DMS 273 treated with DMSO at 0.1 percent for 48 hours (cell line): ENCODE measurements around the gene TUBGCP5.
"Not testable (repeated sequence)": the region's sequence is repeated elsewhere in the genome, so short reads cannot be mapped to it uniquely, and the experiment has no call there.

Experiments
- DNase-seq: peaks from one replicate; lab custom pipeline; 2025; lab: John Stamatoyannopoulos, UW

TUBGCP5 gene

DNA sequence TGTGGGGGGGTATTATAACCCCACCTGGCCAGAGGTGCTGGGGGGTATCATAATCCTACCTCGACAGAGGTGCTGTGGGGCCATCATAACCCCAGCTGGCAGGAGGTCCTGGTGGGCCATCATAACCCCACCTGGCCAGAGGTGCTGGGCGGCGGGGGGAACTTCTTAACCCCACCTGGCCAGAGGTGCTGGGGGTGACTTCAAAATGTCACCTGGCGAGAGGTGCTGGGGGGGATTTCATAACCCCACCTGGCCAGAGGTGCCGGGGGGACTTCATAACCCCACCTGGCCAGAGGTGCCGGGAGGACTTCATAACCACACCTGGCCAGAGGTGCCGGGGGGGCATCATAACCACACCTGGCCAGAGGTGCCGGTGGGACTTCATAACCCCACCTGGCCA lies 2.4 kb upstream of the TUBGCP5 start:
- DNase-seq: not testable (repeated sequence)

DNA sequence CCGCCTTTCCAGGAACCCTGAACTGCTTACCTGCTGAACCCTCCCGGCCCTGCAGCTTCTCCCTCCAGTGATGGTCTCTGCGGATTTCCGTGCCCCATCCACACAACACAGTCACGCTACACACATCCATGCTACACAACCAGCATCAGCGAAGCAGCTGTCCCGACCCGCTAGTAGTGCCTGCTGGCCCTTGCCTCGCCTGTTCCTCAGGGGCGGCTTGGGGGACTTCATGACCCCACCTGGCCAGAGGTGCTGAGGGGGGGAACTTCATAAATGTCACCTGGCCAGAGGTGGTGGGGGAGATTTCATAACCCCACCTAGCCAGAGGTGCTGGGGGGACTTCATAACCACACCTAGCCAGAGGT lies 530 bp upstream of the TUBGCP5 start:
- no peak for DNase-seq

DNA sequence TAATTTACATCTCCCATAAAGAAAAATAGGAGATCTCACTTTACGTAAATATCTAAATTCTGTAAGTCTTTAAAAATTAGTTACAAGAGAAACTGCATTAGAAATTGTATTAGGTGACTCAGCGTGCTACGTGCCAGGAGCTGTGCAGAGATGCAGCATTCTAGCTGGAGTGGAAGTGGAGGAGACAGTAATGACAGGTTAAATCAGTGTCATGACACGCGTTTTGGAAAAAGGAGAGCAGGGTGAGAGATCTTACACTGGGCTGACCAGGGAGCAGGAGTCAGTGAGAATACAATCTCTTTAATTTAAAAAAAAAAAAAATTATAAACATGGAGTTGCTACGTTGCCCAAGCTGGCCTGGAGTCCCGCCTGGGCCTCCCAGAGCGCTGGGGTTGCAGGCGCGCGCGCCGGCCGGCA lies 635 bp downstream of the TUBGCP5 start:
- no peak for DNase-seq

DNA sequence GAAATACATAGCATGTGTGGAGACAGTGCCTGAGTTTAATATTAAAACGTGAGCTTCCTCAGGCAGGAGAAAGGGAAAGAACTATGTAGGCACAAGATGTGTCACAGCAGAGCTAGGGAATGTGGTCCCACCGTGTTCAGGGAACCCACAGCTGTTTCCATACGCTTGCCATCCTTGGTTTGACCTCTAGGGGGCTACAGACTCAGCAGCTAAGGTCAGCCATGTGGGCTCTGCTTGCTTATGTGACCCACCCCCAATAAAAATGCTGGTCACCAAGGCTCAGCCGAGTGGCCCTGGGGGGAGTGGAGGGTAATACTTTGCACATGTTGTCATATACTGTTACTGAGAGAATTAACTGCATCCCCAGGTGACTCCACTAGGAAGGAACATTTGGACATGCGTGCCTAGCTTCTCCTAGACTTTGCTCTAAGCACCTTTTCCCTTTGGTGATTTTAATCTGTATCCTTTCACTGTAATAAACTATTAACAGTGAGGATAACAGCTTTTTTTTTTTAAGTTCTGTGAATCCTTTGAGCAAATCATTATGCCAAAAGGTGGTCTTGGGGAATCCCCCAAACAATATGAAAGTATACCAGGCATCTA lies 3.3 kb downstream of the TUBGCP5 start:
- no peak for DNase-seq

DNA sequence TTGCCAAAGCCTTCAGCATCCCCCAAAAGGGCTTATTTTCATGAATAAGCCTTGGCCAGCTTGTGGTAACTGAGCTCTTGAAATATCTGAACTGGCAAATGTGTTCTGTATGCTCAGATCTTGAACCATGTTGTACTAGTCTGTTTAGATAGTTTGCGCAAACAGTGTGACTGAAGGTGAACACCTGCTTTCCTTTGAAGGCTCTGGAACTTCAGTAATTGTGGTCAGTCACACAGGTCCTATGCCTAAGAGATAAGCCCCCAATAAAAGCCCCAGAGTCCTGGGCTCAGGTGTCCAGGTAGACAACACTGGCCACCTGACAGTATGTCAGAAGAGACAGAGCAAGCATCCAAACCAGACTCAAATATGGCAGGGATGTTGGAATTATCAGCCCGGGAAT lies 5.4 kb downstream of the TUBGCP5 start:
- DNase-seq: no peak

DNA sequence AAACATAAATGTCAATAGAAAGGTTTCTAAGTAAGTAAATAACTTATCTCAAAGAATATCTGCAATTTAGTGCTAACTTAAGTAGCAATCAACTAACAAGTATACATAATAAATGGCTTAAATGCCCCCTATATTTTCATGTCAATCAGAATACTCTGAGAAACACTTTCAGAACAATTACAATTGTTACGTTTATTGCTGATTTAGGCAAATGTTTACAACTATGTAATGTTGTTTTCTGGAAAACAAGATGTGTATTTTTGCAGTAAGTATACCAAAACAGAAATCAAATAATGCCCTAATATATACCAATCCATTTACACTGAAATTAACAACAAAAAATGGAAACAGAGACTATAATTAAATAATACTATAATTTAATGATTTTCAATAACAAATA lies 13.2 kb downstream of the TUBGCP5 start:
- DNase-seq: no peak

DNA sequence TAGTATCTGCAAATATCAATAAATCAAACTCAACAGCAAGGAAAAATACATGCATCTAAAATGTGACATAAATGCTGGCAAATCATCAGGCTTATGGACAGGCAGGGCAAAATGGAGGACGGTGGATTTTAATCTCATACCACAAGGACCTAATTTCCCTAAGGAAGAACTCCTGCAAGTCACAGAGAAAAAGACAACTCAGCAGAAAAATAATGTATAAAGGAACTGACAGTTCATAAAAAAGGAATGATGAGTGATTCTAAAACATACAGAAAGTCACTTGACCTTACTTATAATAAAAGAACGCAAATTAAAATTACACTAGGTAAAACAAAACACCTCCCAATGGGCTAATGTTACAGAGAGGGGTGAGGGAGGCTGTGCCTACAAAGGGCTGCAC lies 17.2 kb downstream of the TUBGCP5 start:
- no peak for DNase-seq

DNA sequence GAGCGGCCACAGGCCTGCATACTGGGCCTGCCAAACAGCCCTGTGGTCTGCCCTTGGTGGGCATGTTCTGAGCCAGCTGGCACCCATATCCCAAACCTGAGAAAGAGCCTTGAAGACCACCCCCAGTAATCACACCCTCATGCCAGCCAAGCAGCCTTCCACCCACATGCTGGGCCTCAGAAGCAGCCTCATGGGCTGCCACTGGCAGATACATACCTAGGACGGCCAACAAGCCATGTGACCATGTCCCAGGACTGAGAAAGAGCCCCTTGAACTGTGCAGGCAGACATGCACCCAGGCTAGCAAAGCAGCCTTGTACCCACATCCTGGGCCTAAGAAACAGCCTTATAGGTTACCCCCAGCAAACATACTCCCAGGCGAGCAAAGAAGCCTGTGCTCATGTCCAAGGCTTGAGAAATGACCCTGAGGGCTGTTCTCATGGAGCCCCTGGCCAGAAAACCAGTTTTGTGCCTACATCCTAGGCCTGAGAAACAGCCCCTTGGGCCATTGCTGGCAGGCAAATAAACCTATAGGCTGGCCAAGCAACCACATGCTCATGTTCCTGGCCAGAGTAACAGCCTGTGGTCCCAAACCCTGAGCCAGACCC lies 24.9 kb downstream of the TUBGCP5 start:
- no peak for DNase-seq

DNA sequence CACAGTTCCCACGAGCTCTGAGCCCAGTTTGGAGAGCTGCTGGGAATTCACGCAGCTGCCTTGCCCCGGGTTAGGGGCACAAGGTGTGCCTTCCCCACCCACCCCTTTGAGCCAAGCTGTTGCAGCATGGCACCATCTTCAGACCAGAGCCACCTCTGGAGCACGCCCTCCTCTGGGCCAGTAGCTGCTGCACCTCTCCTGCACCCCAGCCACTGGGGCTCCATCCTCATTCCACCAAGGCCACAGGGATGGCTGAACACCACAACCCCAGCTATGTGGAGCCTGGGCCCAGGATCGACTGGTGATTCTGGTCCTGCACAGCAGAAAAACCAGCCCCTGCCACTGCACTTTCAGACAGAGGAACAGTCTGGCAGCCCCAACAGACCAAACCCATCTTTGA lies 25.7 kb downstream of the TUBGCP5 start:
- no peak for DNase-seq

DNA sequence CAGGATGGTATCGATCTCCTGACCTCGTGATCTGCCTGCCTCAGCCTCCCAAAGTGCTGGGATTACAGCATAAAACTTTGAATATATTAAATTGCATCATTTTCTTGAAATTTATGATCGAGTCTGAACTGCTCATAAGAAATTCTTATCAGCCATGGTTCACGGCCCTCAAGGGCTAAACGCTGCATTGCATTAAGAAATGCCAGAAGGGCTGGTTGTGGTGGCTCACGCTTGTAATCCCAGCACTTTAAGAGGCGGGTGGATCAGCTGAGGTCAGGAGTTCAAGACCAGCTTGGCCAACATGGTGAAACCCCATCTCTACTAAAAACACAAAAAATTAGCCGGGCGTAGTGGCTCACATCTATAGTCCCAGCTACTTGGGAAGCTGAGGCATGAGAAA lies 26.8 kb downstream of the TUBGCP5 start:
- DNase-seq: not testable (repeated sequence)

DNA sequence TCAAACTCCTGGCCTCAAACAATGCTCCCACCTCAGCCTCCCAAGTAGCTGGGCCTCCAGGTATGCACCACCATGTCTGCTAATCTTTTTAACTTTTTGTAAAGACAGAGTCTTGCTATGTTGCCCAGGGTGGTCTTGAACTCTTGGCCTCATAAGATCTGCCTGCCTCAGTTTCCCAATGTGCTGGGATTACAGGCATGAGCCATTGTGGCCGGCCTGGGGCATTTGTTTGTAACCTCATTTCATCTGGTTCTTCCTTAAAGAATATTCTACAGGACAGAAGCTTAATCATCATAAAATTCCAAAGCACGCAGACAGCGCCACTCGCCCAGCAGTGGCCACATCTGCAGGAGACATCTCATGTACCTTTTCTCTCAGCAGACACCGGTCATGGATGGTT lies 35.6 kb downstream of the TUBGCP5 start:
- DNase-seq: no peak

DNA sequence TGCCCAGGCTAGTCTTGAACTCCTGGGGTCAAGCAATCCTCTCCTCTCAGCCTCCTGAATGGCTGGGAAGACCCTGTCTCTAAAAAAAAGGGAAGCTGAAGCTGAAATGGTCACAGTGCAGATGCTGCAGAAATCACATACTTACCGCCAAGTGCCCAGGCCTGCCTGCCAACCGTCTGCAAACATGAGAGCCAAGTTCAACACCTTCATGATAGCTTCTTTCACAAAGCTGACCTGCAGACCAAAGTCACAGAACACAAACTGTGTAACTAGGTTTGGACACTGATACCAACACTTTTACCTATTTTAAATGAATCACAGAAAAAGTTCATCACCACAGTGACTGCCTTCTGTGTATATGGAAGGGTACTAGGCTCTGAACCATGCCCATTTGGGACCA lies 36.4 kb downstream of the TUBGCP5 start:
- no peak for DNase-seq

DNA sequence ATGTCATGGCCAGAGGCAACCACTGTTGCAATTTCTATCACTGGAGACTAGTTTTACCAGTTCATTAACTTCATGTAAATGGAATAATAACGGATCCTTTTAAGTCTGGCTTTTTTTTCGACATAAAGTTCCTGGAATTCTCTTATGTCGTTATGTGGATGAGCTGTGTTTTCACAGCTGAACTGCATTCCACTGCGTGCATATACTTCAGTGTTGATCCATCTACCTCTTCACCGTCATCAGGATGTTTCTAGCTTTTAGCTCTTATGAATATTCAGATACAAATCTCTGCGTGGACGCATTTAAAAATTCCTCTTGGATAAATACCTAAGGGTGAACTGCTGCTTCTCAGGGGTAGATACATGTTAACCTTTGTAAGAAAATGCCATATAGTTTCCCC lies 43.6 kb downstream of the TUBGCP5 start:
- no peak for DNase-seq

DNA sequence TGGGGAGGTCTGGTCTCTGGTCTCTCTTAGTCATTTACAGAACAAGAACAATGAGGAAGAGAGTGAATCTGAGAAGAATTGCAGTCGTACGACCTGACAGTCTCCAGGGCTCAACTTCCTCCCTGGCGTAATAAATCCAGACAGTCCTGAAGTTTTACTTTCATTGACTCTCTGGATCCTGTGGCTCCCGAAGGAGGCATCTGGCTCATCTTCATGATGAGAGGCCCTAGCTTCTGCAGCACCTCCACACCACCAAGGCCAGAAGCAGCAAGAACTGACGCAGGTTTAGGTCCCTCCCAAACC lies 47.4 kb downstream of the TUBGCP5 start:
- DNase-seq: no peak

DNA sequence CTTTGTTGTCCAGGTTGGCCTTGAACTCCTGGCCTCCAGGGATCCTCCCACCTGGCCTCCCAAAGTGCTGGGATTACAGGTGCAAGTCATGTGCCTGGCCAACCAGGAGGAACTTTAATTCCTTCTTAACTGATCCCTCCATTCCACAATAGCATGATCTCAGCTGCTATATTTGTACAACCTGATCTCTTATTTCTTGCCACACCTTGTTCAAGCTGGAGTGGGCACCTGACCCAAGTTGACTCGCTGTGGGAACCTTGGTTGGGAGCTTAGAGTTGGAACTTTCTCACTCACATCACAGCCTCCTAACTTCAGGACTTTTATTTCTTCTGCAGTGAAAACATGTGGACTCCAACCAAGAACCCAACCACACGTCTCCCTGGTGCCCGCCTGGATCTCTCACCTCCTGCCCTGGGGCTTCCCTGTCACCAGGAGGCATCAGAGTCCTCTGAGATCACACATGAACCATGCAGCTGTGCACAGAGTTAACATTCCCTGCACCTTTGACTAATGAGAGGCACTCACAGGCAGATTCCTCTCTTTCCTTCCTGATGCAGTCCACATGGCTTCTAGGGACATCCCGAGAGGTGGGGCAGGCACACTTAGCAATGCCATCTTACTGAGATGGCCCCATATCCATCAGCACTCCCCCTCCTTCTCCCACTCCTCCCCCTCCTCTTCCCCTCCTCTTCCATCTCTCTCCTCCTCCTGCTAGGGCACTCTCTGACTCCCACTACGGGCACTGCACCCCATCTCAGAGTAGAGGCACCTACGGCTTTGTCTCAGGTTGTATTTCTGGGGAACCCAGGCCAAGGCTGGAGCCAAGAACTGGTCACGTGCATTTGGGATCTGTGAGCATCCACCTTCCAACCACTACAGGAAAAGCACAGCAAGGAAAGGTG lies 49.5 kb downstream of the TUBGCP5 start:
- no peak for DNase-seq

DNA sequence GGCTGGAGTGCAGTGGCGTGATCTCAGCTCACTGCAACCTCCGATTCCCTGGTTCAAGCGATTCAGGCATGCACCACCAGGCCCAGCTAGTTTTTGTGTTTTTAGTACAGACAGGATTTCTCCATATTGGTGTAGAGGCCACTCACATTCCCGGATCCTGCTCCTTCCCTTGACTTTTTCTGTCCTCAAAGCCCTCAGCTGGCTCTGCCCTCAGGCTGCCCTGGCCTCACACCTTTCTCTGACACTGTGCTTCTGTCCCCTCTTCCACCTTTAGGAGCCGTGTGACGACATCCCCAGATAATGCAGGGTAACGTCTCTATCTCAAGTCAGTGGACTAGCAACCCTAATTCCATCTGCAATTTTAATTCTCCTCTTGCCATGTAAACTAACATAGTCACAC lies 50.6 kb downstream of the TUBGCP5 start:
- DNase-seq: no peak

DNA sequence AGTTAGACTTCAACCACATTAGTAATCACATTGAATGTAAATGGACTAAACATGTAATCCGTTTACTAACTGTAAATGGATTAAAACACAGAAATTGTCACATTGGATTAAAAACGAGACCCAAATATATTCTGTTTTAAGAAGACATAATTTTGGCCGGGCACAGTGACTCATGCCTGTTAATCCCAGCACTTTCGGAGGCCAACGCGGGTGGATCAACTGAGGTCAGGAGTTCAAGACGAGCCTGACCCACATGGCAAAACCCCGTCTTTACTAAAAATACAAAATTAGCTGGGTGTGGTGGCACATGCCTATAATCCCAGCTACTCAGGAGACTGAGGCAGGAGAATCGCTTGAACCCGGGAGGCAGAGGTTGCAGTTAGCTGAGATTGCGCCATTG lies 57.4 kb downstream of the TUBGCP5 start:
- not testable (repeated sequence) for DNase-seq

DNA sequence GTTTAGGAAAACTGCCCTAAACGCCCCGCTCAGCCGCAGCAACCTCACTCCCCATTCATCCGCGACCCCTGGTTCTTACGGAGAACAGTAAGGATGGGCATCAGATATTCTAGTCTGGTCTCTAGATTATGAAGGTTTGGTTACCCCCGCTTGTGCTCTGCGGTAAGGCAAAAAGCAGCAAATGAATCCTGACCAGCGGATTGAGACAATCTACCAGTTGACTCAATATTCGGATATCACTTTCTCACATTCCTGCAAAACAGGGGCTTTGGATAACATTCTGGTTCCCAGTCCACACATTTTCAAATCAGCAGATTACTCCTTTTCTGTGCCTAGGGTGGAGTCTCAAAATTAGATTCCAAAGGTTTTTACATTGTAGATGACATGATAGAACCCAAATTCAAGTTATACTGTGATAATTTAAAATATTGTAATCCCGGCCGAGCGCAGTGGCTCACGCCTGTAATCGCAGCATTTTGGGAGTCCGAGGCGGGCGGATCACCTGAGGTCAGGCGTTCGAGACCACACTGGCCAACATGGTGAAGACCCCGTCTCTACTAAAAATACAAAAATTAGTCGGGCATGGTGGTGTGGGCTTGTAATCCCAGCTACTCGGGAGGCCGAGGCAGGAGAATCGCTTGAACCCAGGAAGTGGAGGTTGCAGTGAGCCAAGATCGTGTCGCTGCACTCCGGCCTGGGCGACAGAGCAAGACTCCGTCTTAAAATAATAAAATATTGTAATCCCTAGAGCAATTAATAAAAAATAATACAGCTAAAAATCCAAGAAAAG lies 58.1 kb downstream of the TUBGCP5 start:
- DNase-seq: no peak

DNA sequence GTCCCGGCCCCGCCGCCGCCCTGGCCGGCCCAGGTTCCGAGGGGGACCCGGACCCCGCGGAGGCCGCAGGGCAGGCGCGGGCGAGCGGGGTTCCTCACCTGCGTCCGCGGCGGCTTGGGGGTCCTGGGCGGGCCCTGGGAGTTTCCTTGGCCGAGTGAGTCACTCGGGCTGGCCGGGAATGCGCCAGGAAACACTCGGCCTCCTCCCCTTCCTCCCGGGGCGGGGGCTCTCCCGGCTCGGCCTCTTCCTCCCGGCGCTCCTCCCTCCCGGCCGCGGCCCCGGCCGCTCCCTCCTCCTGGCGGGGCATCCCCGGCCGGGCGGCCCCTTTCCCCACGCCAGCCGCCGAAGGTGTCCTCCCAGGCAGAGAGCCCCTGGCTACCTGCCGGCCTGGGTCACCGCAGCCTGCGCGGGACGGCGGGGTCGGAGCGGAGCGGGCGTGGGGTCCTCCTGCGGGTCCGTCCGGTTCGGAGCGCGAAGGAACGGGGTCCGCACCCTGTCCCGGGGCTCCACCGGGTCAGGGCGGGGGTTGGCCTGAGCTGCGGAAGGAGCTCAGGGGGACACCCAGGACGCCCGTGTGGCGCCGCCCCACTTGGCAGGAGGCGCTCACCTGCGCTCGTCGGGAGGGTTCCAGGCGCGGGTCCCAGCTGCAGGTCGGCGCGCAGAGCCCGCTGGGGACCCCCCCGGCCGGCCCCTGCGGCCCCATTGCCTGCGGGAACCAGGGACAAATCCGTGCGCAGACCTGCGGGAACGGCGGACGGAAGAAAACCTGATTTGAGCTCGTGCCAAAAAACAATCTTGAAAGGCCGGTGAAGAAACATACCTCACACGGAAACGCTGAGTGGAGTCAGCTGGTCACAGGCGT lies 58.9 kb downstream of the TUBGCP5 start, which contains the start of gene CYFIP1:
Gene CYFIP1, minus strand, starts transcription at position 180 of the 862 bp plus-strand sequence. CDS start 33,083 bp downstream, outside the sequence.
- no peak for DNase-seq

DNA sequence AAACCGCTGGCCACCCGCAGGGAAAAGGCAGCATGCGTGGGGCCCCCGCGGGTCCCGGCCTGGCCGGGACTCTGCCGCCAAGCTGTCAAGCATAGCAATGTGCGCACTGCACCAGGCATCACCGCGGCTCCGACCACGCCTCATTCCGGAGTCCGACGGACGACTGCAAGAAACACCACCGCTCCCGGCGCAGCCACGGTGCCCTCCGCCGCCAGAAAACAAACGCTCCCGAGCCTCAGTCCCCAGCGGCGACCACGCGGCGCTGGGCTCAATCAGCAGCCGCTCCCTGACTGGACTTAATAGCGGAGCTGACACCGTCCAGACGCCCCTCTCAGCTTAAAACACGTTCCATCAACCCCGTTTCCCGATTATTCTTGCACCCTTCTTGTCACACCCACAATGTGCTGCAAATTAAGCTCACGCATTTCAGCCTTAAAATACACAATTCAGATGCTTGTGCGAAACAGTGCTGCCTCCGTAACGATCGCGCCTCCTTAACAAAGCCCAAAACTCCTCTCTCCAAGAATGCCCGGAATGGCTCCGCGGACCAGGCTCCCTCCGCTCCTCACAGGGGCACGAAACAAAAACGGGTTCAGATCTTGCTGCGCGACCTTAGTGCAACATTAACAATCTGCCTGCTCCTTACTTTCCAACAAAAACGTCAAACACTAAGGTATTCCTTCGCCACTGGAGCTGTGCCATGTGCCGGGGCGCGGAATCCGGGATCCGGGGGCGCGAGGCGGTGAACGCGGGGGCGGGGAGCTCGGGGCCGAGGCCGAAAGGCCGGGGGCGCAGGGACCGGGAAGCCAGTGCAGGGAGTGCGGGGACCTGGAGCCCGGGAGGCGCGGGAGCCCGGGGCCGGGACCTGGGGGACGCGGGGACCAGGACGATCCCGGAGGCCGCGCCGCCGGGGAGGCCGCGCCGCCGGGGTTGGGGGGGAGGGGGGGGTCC lies 59.9 kb downstream of the TUBGCP5 start:
- no peak for DNase-seq
